Astrocyte of the hippocampus (primary cell): ENCODE data around the gene VAT1.
"Not testable (repeated sequence)": the region's sequence is repeated elsewhere in the genome, so short reads cannot be mapped to it uniquely, and the experiment has no call there.

Experiments used
- DNase-seq: peaks from one replicate; pipeline ENCODE4 v3.0.0; 2011; ENCODE audit warnings: low read depth, low spot score

The VAT1 gene

DNA sequence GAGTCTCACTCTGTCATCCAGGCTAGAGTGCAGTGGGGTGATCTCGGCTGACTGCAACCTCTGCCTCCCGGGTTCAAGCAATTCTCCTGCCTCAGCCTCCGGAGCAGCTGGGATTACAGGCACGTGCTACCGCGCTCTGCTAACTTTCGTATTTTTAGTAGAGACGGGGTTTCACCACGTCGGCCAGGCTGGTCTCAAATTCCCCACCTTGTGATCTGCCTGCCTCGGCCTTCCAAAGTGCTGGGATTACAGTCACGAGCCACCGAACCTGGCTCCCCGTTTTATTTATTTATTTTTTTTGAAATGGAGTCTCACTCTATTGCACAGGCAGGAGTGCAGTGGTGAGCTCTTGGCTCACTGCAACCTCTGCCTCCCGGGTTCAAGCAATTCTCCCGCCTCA is 46.5 kb downstream of the VAT1 start:
- DNase-seq: not testable (repeated sequence)

DNA sequence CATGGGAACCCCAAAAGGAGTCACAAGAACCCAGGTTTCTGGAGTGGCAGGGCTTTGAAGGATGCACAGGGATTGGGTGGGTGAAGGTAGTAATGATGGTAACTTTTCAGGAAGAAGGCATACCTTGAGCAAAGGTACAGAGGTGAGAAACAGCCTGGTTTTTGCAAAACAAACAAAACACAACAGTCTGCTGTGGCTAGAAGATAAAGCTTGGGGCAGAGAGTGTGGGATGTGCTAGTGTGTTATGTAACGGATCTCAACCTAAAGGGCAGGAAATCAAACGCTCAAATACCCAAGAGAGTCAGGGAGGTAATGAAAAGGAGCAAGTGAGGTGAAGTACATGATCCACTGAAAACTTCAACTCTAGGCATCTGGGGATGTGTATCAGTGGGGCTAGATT is 46.9 kb downstream of the VAT1 start:
- DNase-seq: no peak

DNA sequence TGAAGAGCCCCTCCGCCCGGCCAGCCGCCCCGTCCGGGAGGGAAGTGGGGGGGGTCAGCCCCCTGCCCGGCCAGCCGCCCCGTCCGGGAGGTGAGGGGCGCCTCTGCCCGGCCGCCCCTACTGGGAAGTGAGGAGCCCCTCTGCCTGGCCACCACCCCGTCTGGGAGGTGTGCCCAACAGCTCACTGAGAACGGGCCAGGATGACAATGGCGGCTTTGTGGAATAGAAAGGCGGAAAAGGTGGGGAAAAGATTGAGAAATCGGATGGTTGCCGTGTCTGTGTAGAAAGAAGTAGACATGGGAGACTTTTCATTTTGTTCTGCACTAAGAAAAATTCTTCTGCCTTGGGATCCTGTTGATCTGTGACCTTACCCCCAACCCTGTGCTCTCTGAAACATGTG is 48.9 kb downstream of the VAT1 start:
- not testable (repeated sequence) for DNase-seq

DNA sequence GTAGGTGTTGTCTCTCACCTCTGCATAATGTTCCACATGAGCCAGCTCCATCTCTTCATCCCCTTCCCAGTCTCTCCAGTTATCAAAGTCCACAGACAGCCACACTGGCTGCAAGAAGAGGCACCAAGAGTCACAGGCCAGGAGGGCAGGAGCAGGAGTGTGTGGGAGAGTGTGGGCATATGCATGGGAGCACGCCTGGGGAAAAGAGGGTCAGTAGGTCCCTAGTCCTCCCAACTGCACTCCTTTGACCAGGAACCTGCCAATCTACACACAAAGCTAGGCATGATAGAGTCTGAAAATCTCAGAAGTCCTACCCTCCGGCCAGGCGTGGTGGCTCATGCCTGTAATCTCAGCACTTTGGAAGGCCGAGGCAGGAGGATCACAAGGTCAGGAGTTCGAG is 50.6 kb downstream of the VAT1 start:
- no peak for DNase-seq

DNA sequence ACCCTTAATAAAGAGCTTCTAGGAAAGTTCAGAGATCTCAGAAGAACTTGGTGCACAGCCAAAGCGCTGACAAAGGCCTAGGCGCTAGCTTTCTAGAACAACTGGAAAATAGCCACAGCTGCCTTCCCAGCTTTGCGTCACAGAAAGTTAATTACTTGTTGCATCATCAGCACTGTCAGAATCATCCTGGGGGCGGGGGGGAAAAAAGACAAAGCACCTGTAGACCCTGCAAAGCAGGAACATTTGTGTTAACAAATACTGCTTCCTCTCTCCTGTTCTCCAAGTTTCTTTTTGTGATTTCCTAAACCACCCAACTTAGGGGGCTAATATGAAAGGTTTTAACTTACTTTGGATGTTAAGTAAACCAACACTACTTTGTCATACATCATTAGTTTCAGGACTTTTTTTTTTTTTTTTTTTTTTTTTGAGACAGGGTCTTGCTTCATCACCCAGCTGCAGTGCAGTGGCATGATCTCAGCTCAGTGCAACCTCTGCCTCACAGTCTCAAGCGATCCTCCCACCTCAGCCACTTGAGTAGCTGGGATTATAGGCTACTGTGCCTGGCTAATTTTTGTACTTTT is 53.1 kb downstream of the VAT1 start:
- no peak for DNase-seq

DNA sequence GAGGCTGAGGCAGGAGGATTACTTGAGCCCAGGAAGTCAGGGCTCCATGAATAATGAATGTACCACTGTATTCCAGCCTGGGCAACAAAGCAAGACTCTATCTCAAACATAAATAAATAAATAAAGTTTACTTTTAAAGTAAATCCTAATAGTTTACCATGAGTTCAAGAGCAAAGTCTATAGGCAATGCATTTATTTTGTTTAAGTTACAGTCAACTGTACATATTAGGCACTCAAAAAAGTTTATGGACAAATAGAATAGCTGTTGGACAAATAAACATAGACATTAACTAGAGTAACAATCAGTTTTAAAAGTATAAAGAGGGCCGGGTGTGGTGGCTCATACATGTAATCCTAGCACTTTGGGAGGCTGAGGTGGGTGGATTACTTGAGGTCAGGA is 54.3 kb downstream of the VAT1 start:
- no peak for DNase-seq
